OCI-LY3 (cell line): Measurements from ENCODE around the gene ENTREP1.

Source experiments
- EZH2phosphoT487 ChIP-seq: fragments of 200-600 bp; shearing (Covaris generic); IDR thresholded peaks from 2 replicates; pipeline ENCODE4 v1.6.1; 2018; ENCODE audit warnings: antibody characterized with exemption, mixed run types, low read depth
- TF ChIP-seq, protein P1 (sequence below): fragments of 200-600, 300-600 bp; sonication (generic); IDR thresholded peaks from 2 replicates; pipeline ENCODE4 v1.5.1; 2014; ENCODE audit warnings: antibody characterized with exemption, low read length, low read depth

DNA sequence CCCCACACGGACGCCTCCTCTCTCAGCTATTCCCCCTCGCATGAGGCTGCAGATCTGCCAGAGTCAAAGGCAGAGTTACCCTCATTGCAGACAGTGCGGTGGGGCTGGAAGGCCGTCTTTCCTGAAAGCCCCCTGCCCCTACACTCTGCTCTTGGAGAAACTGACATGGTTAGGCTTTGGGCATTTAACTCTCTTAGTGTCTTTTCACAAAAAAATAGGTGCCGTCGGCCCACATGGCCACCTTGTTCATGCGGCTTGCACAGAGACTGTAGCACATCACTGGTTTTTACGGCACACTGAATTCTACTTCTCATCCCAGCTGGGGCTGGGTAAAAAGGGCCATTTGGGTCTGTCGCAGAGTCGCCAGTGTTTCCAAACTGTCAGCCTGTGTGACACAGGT lies 107.6 kb downstream of the ENTREP1 start:
- TF ChIP-seq, protein P1, sequence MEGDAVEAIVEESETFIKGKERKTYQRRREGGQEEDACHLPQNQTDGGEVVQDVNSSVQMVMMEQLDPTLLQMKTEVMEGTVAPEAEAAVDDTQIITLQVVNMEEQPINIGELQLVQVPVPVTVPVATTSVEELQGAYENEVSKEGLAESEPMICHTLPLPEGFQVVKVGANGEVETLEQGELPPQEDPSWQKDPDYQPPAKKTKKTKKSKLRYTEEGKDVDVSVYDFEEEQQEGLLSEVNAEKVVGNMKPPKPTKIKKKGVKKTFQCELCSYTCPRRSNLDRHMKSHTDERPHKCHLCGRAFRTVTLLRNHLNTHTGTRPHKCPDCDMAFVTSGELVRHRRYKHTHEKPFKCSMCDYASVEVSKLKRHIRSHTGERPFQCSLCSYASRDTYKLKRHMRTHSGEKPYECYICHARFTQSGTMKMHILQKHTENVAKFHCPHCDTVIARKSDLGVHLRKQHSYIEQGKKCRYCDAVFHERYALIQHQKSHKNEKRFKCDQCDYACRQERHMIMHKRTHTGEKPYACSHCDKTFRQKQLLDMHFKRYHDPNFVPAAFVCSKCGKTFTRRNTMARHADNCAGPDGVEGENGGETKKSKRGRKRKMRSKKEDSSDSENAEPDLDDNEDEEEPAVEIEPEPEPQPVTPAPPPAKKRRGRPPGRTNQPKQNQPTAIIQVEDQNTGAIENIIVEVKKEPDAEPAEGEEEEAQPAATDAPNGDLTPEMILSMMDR = no peak
- TF ChIP-seq EZH2phosphoT487 = no peak
